ENCODE results near the gene ARHGAP26. TPM values are rescaled to one million over a fixed set of nuclear protein-coding genes. Genes with fewer than 3 reads are reported as not detected.
"Not testable (repeated sequence)": the region's sequence is repeated elsewhere in the genome, so short reads cannot be mapped to it uniquely, and the experiment has no call there.

The ARHGAP26 gene
- polyA plus RNA-seq, 1 donor from 2014 or later = 0.83 TPM

GRCh38 chr5:143094608-143095007 lies 324.4 kb downstream of the ARHGAP26 start:
- H3K4me2 ChIP-seq (ENCODE audit: low read length); H3K27me3 ChIP-seq (ENCODE audit: insufficient read depth, low read depth, low read length); H3K4me3 ChIP-seq (ENCODE audit: low read length); H2AFZ ChIP-seq (ENCODE audit: low read depth, low read length); H3F3A ChIP-seq (ENCODE audit: insufficient read depth, low read length, poor library complexity, severe bottlenecking); H3K9me3 ChIP-seq (ENCODE audit: low read length); H3K9ac ChIP-seq (ENCODE audit: low read length); H3K27ac ChIP-seq (ENCODE audit: low read length); H3K79me2 ChIP-seq (replicated peaks; ENCODE audit: insufficient read depth, low read length); H3K36me3 ChIP-seq (ENCODE audit: insufficient read depth, low read length); H3K9me2 ChIP-seq (ENCODE audit: insufficient read depth, low read length); H4K20me1 ChIP-seq (ENCODE audit: insufficient read depth): not testable (repeated sequence)

GRCh38 chr5:143101121-143101520 lies 330.9 kb downstream of the ARHGAP26 start:
- no peak overlapping the region for H3K4me2 ChIP-seq (ENCODE audit: low read length)
- no peaks in the 10 kb centered on the region for H3K79me2 ChIP-seq (replicated peaks; ENCODE audit: insufficient read depth, low read length)
- no peaks in the 10 kb centered on the region for H3F3A ChIP-seq (ENCODE audit: insufficient read depth, low read length, poor library complexity, severe bottlenecking)
- no peak overlapping the region for H2AFZ ChIP-seq (ENCODE audit: low read depth, low read length)
- H3K36me3 ChIP-seq (ENCODE audit: insufficient read depth, low read length) = no peaks in the 10 kb centered on the region
- no peaks in the 10 kb centered on the region for H4K20me1 ChIP-seq (ENCODE audit: insufficient read depth)
- no peak overlapping the region for H3K4me3 ChIP-seq (ENCODE audit: low read length)
- TF ChIP-seq TAF1 (IDR thresholded peaks at IDR 0.05; ENCODE audit: low read depth) = no peak
- TF ChIP-seq POLR2AphosphoS5 (IDR thresholded peaks at IDR 0.05) = no peak
- TF ChIP-seq RAD21 (conservative IDR thresholded peaks at IDR 0.05) = no peak
- no peak for TF ChIP-seq MXI1 (conservative IDR thresholded peaks at IDR 0.05; ENCODE audit: poor library complexity, severe bottlenecking)
- no peak for TF ChIP-seq CTCF (IDR thresholded peaks at IDR 0.05; ENCODE audit: poor library complexity, severe bottlenecking)
- TF ChIP-seq REST (IDR thresholded peaks at IDR 0.05; ENCODE audit: borderline replicate concordance) = no peak
- TF ChIP-seq SMC3 (conservative IDR thresholded peaks at IDR 0.05; ENCODE audit: poor library complexity) = no peak
- TF ChIP-seq EP300 (conservative IDR thresholded peaks at IDR 0.05; ENCODE audit: poor library complexity, severe bottlenecking) = no peak
- no peak overlapping the region for H3K27ac ChIP-seq (ENCODE audit: low read length)
- no peaks in the 10 kb centered on the region for H3K9me3 ChIP-seq (ENCODE audit: low read length)
- no peak overlapping the region for H3K9ac ChIP-seq (ENCODE audit: low read length)
- H3K9me2 ChIP-seq (ENCODE audit: insufficient read depth, low read length) = no peaks in the 10 kb centered on the region
- H3K27me3 ChIP-seq (ENCODE audit: insufficient read depth, low read depth, low read length) = no peaks in the 10 kb centered on the region

GRCh38 chr5:143101725-143102386 lies 331.7 kb downstream of the ARHGAP26 start:
- Histone ChIP-seq H3K27me3 (ENCODE audit: insufficient read depth, low read depth, low read length) (no peaks in the 10 kb centered on the region), H3K27ac (ENCODE audit: low read length) (no peak overlapping the region), H2AFZ (ENCODE audit: low read depth, low read length) (no peak overlapping the region), H3K36me3 (ENCODE audit: insufficient read depth, low read length) (no peaks in the 10 kb centered on the region), H3K79me2 (replicated peaks; ENCODE audit: insufficient read depth, low read length) (no peaks in the 10 kb centered on the region), H3K9me3 (ENCODE audit: low read length) (no peaks in the 10 kb centered on the region), H4K20me1 (ENCODE audit: insufficient read depth) (no peaks in the 10 kb centered on the region), H3K9ac (ENCODE audit: low read length) (no peak overlapping the region), H3K4me2 (ENCODE audit: low read length) (no peak overlapping the region), H3F3A (ENCODE audit: insufficient read depth, low read length, poor library complexity, severe bottlenecking) (no peaks in the 10 kb centered on the region), H3K9me2 (ENCODE audit: insufficient read depth, low read length) (no peaks in the 10 kb centered on the region), H3K4me3 (ENCODE audit: low read length) (no peak overlapping the region)
- TF ChIP-seq MXI1 (conservative IDR thresholded peaks at IDR 0.05; ENCODE audit: poor library complexity, severe bottlenecking) = no peak
- no peak for TF ChIP-seq POLR2AphosphoS5 (IDR thresholded peaks at IDR 0.05)
- TF ChIP-seq EZH2 (IDR thresholded peaks at IDR 0.05; ENCODE audit: borderline replicate concordance, insufficient read depth, low read length, poor library complexity, severe bottlenecking) = no peak
